Esophagus squamous epithelium (tissue), 5 donors: Measurements from ENCODE around the gene NKX3-2. TPM values are rescaled to one million over a fixed set of nuclear protein-coding genes. Genes with fewer than 3 reads are reported as not detected.
A peak's percentile ranks its signal among the peaks of the same experiment; 100 is the strongest.

Experiments used
- DNase-seq: peaks from one replicate; lab custom pipeline; 2025; lab: John Stamatoyannopoulos, UW
- H3K27ac ChIP-seq, 4 donors: fragments of 200-600 bp; sonication (generic); one replicate each; pipeline ENCODE4 v1.5.1; 2016 to 2019; ENCODE audit warnings: mild to moderate bottlenecking in 1 of 4
- H3K27me3 ChIP-seq, 4 donors: fragments of 200-600 bp; sonication (generic); 1 replicate in 3 of 4; 2 replicates in 1 of 4; pipeline versions ENCODE4 v1.5.1 to v1.6.0; 2017 to 2021; ENCODE audit warnings: antibody characterized with exemption in 1 of 4
- H3K36me3 ChIP-seq, 3 donors: fragments of 200-600 bp; sonication (generic); one replicate each; pipeline ENCODE4 v1.5.1; 2016 to 2019
- H3K4me1 ChIP-seq, 3 donors: fragments of 200-600 bp; sonication (generic); one replicate each; pipeline ENCODE4 v1.5.1; 2017 to 2019
- H3K4me3 ChIP-seq, 4 donors: fragments of 200-600 bp; sonication (generic); 1 replicate in 3 of 4; 2 replicates in 1 of 4; pipeline ENCODE4 v1.5.1; 2016 to 2019; ENCODE audit warnings: mild to moderate bottlenecking in 2 of 4, moderate library complexity in 1 of 4
- H3K9me3 ChIP-seq, 3 donors: fragments of 200-600 bp; sonication (generic); one replicate each; pipeline ENCODE4 v1.5.1; 2016 to 2019
- CTCF ChIP-seq, 6 experiments: fragments of 450-650 bp in 4 of 6; fragments of 200-600 bp in 2 of 6; sonication (generic) in 2 of 6; IDR thresholded peaks; one replicate each; pipeline ENCODE4 v1.5.1; 2016 to 2019; ENCODE audit warnings: antibody characterized with exemption in 6 of 6, mild to moderate bottlenecking in 4 of 6, moderate library complexity in 4 of 6
- POLR2A ChIP-seq, 4 donors: fragments of 450-650 bp; IDR thresholded peaks; one replicate each; pipeline ENCODE4 v1.6.1; 2017; ENCODE audit warnings: antibody characterized with exemption in 4 of 4, mild to moderate bottlenecking in 4 of 4, moderate library complexity in 3 of 4
- WGBS, 2 donors: methylation state at CpG; one replicate each; pipeline ENCODE4 v1.1.5; 2018; 5-methylcytosine and 5-hydroxymethylcytosine counted together
- intact Hi-C: fragments of 100-400 bp; cut with DNase I; formaldehyde crosslinking; loops from one replicate; pipeline ENCODE4 v1.15.0; 2022
- total RNA-seq, 4 donors: library from RNA; depleted of rRNA; stranded (reverse); fragments of >200 nt; gene quantifications; one replicate each; pipeline ENCODE4 v1.1.0, GENCODE V29; 2016
- donor health status: DM: yes; HTN: yes; CAD: no.

NKX3-2 gene
- total RNA-seq, 4 donors from 2014 or later, result 0.19 to 0.62 TPM; not detected in 2

- Histone ChIP-seq H3K4me3 (peak overlapping the region in 2 of 4 donors; percentile 26 to 52), H3K27me3 (peaks cover 48 to 100% (median 86%) of the 10 kb centered on the region in 4 donors), H3K36me3 (no peaks in the 10 kb centered on the region), H3K27ac (no peak overlapping the region), H3K9me3 (peaks cover 0 to 5% (median 0%) of the 10 kb centered on the region in 3 donors), H3K4me1 (peaks cover 38 to 80% (median 44%) of the 10 kb centered on the region in 3 donors)
- WGBS, 2 donors, result 67 to 69% methylated on average over 8 to 18 of the region's 27 CpGs
- DNase-seq, result no peak
- TF ChIP-seq CTCF (IDR thresholded peaks at IDR 0.05) (no peak), POLR2A (IDR thresholded peaks at IDR 0.05) (no peak)
- intact Hi-C loops, result no loop called here
Measured at GRCh38 chr4:13542577-13543031, 1.7 kb downstream of the NKX3-2 start.

GRCh38 chr4:13541720-13542576 lies 2.4 kb downstream of the NKX3-2 start:
- no peak for DNase-seq
- WGBS, 2 donors, result 15 to 60% methylated on average over 1 to 3 of the region's 79 CpGs
- Histone ChIP-seq H3K36me3 (no peaks in the 10 kb centered on the region), H3K9me3 (peaks cover 0 to 5% (median 0%) of the 10 kb centered on the region in 3 donors), H3K27me3 (peaks cover 48 to 100% (median 88%) of the 10 kb centered on the region in 4 donors), H3K4me3 (peak overlapping the region in 2 of 4 donors; percentile 26 to 52), H3K4me1 (peaks cover 34 to 73% (median 37%) of the 10 kb centered on the region in 3 donors), H3K27ac (no peak overlapping the region)
- TF ChIP-seq CTCF (IDR thresholded peaks at IDR 0.05), result peak in 3 of 6 experiments; percentile 8 to 46 (median 18)
- TF ChIP-seq POLR2A (IDR thresholded peaks at IDR 0.05), result no peak
- intact Hi-C loops, result no loop called here

GRCh38 chr4:13541176-13541604 lies 3.1 kb downstream of the NKX3-2 start:
- Histone ChIP-seq H3K9me3 (no peaks in the 10 kb centered on the region), H3K27ac (no peak overlapping the region), H3K36me3 (no peaks in the 10 kb centered on the region), H3K27me3 (peaks cover 47 to 100% (median 86%) of the 10 kb centered on the region in 4 donors), H3K4me3 (peak overlapping the region in 1 of 4 donors; percentile 4), H3K4me1 (peaks cover 30 to 66% (median 34%) of the 10 kb centered on the region in 3 donors)
- intact Hi-C loops, result no loop called here
- 31 to 42% methylated on average over 6 to 9 of the region's 10 CpGs for WGBS, 2 donors
- DNase-seq, result no peak
- TF ChIP-seq POLR2A (IDR thresholded peaks at IDR 0.05) (no peak), CTCF (IDR thresholded peaks at IDR 0.05) (no peak)

GRCh38 chr4:13540446-13541175 lies 3.7 kb downstream of the NKX3-2 start:
- DNase-seq, result no peak
- Histone ChIP-seq H3K36me3 (no peaks in the 10 kb centered on the region), H3K9me3 (no peaks in the 10 kb centered on the region), H3K27me3 (peaks cover 47 to 100% (median 87%) of the 10 kb centered on the region in 4 donors), H3K4me1 (peaks cover 30 to 71% (median 34%) of the 10 kb centered on the region in 3 donors), H3K27ac (no peak overlapping the region), H3K4me3 (peak overlapping the region in 1 of 4 donors; percentile 21)
- TF ChIP-seq POLR2A (IDR thresholded peaks at IDR 0.05), result no peak
- intact Hi-C loops, result no loop called here
- WGBS, 2 donors, result 25 to 34% methylated on average over 23 of the region's 23 CpGs

GRCh38 chr4:13539619-13540445 lies 4.5 kb downstream of the NKX3-2 start:
- H3K36me3 ChIP-seq, result no peaks in the 10 kb centered on the region
- WGBS, 2 donors, result 19 to 24% methylated on average over 25 to 40 of the region's 42 CpGs
- peaks cover 27 to 64% (median 30%) of the 10 kb centered on the region in 3 donors for H3K4me1 ChIP-seq
- peaks cover 46 to 100% (median 86%) of the 10 kb centered on the region in 4 donors for H3K27me3 ChIP-seq
- intact Hi-C loops, result no loop called here
- peak overlapping the region in 1 of 4 donors; percentile 21 for H3K4me3 ChIP-seq
- no peak for TF ChIP-seq CTCF (IDR thresholded peaks at IDR 0.05)
- TF ChIP-seq POLR2A (IDR thresholded peaks at IDR 0.05), result no peak
- no peaks in the 10 kb centered on the region for H3K9me3 ChIP-seq
- DNase-seq, result no peak
- H3K27ac ChIP-seq, result no peak overlapping the region
